ENCODE data around the gene TIGD7.

The TIGD7 gene

DNA sequence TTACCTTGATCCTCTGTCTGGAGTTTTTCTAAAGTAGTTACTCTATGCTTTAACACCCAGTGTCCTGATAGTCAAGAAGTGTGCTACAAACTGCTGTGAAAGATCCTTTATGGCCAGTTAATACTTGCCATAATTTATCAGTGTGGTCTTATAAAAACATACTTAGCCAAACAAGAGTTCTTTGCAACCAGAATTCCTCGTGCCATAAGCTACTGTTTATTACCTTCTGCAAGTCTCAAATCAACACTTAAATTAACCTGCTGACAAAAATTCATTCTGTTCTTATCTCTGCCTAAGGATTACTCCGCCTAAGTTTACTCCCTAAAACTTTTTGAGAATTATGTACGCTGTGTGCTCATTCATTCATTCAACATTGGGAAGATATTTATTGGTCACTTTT lies 22.9 kb upstream of the TIGD7 start:
- DNase-seq (ENCODE audit: low read depth), result no peak
- no peak overlapping the region for H3K4me3 ChIP-seq (ENCODE audit: control insufficient read depth, low read depth, low read length)
- TF ChIP-seq, protein P1, sequence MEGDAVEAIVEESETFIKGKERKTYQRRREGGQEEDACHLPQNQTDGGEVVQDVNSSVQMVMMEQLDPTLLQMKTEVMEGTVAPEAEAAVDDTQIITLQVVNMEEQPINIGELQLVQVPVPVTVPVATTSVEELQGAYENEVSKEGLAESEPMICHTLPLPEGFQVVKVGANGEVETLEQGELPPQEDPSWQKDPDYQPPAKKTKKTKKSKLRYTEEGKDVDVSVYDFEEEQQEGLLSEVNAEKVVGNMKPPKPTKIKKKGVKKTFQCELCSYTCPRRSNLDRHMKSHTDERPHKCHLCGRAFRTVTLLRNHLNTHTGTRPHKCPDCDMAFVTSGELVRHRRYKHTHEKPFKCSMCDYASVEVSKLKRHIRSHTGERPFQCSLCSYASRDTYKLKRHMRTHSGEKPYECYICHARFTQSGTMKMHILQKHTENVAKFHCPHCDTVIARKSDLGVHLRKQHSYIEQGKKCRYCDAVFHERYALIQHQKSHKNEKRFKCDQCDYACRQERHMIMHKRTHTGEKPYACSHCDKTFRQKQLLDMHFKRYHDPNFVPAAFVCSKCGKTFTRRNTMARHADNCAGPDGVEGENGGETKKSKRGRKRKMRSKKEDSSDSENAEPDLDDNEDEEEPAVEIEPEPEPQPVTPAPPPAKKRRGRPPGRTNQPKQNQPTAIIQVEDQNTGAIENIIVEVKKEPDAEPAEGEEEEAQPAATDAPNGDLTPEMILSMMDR (conservative IDR thresholded peaks at IDR 0.05; ENCODE audit: control insufficient read depth, insufficient read depth, low read depth, low read length), result no peak

- no peak overlapping the region for H3K4me3 ChIP-seq (ENCODE audit: control insufficient read depth, low read depth, low read length)
- TF ChIP-seq, protein P1 (conservative IDR thresholded peaks at IDR 0.05; ENCODE audit: control insufficient read depth, insufficient read depth, low read depth, low read length), result no peak
Measured at GRCh38 chr16:3327514-3327913, 22.3 kb upstream of the TIGD7 start.

GRCh38 chr16:3321816-3322215 lies 16.6 kb upstream of the TIGD7 start:
- no peak overlapping the region for H3K4me3 ChIP-seq (ENCODE audit: control insufficient read depth, low read depth, low read length)
- TF ChIP-seq, protein P1 (conservative IDR thresholded peaks at IDR 0.05; ENCODE audit: control insufficient read depth, insufficient read depth, low read depth, low read length), result no peak
- no peak for DNase-seq (ENCODE audit: low read depth)

More at GRCh38 chr16:3327514-3327913, 22.3 kb upstream of the TIGD7 start:
- DNase-seq (ENCODE audit: low read depth), result no peak

- no peak overlapping the region for H3K4me3 ChIP-seq (ENCODE audit: control insufficient read depth, low read depth, low read length)
- peak; percentile 35 for DNase-seq (ENCODE audit: low read depth)
- TF ChIP-seq, protein P1 (conservative IDR thresholded peaks at IDR 0.05; ENCODE audit: control insufficient read depth, insufficient read depth, low read depth, low read length), result no peak
Measured at GRCh38 chr16:3317315-3317999, 12.2 kb upstream of the TIGD7 start.

- TF ChIP-seq, protein P1 (conservative IDR thresholded peaks at IDR 0.05; ENCODE audit: control insufficient read depth, insufficient read depth, low read depth, low read length), result no peak
- H3K4me3 ChIP-seq (ENCODE audit: control insufficient read depth, low read depth, low read length), result no peak overlapping the region
- DNase-seq (ENCODE audit: low read depth), result no peak
Measured at GRCh38 chr16:3311496-3311895, 6.3 kb upstream of the TIGD7 start.

GRCh38 chr16:3306078-3306477 lies 848 bp upstream of the TIGD7 start:
- DNase-seq (ENCODE audit: low read depth), result no peak
- peak overlapping the region; percentile 66 for H3K4me3 ChIP-seq (ENCODE audit: control insufficient read depth, low read depth, low read length)
- TF ChIP-seq, protein P1 (conservative IDR thresholded peaks at IDR 0.05; ENCODE audit: control insufficient read depth, insufficient read depth, low read depth, low read length), result no peak
